IPS-11a (cell line): ENCODE data around the gene NBPF11.
A peak's percentile ranks its signal among the peaks of the same experiment; 100 is the strongest.
"Not testable (repeated sequence)": the region's sequence is repeated elsewhere in the genome, so short reads cannot be mapped to it uniquely, and the experiment has no call there.

Experiments
- H3K4me3 ChIP-seq: one replicate; pipeline ENCODE4 v1.5.1; 2013; ENCODE audit warnings: low read depth, low read length, control low read depth

NBPF11 gene, protein sequence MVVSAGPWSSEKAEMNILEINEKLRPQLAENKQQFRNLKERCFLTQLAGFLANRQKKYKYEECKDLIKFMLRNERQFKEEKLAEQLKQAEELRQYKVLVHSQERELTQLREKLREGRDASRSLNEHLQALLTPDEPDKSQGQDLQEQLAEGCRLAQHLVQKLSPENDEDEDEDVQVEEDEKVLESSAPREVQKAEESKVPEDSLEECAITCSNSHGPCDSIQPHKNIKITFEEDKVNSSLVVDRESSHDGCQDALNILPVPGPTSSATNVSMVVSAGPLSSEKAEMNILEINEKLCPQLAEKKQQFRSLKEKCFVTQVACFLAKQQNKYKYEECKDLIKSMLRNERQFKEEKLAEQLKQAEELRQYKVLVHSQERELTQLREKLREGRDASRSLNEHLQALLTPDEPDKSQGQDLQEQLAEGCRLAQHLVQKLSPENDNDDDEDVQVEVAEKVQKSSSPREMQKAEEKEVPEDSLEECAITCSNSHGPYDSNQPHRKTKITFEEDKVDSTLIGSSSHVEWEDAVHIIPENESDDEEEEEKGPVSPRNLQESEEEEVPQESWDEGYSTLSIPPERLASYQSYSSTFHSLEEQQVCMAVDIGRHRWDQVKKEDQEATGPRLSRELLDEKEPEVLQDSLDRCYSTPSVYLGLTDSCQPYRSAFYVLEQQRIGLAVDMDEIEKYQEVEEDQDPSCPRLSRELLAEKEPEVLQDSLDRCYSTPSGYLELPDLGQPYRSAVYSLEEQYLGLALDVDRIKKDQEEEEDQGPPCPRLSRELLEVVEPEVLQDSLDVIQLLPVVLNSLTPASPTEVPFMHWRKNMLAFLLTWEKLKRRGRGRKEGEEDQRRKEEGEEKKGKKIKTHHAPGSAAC

DNA sequence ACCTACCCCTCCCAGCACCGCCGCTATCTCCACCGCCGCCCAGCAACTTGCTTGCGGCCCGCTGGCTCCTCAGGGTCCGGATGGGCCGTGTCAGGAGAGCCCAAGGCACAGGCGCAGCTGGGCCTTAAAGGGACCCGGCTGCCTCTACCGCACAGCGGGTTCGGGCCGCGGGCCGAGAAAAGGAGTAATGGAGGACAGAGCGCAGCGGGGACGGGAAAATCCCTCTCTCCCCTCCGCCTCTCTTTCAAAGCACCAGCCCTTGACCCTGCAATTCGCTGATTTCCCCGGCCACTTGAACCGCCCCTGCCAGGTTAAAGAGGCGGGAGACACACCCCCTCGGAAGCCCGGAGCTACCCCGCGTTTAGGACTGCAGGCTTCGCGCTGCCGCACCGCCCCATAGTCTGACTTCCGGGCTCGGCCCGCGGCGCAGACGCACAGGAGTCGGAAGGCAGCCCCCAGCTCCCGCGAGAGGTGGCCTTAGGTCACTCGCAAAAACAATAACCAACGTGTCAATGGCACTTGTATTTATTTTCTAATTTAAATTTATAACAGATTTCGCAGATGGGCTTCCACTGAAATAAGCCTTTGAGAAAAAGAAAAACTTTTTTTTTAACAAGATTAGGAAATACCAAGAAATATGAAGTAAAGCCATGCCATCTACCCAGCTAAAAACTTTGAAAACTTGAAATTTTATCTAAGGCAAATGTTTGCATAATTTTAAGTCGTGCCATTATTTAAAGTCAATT lies at the start of gene NBPF11:
NBPF11 (minus strand) TSS at position 371 of the 746 bp plus-strand sequence. CDS start 25,278 bp downstream, outside the sequence.
- peak within 1 kb of the TSS; percentile 51 for H3K4me3 ChIP-seq

DNA sequence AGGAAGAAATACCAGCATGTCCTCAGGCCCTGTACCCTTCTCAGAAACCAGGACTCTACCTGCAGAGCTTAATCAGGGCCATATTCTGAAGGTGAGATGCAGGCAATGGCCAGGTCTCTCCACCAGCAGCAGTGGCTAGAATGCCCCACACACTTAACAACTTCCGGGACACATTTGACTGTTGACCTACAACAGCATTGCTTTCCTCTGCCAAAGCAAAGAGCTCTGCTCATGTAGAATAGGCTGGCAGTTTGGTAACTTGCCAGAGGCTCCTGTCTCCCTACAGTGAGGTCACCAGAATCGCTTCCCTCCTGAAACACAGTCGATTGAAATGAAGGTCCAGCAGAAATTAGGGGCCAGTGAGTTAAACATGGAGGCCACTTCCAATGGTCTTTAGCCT lies 45.3 kb upstream of the NBPF11 start:
- not testable (repeated sequence) for H3K4me3 ChIP-seq

DNA sequence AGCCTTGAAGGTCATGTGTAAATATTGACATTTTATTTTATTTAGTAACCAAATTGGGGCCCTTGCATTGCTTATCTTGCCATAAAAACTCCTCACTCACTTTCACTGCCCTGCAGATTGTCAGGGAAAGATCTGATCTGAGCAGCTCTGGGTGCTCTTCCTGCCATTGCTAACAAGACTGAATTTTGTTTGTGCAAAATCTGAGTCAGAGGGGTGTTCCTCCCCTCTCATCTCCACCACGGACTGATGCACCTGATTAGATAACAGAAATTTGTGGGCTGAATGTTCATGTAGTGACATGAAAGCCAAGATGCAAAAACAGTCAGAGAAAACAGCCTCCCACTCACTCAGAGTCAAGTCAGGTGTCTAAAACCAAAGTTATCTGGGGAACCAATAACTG lies 44.9 kb upstream of the NBPF11 start:
- not testable (repeated sequence) for H3K4me3 ChIP-seq

DNA sequence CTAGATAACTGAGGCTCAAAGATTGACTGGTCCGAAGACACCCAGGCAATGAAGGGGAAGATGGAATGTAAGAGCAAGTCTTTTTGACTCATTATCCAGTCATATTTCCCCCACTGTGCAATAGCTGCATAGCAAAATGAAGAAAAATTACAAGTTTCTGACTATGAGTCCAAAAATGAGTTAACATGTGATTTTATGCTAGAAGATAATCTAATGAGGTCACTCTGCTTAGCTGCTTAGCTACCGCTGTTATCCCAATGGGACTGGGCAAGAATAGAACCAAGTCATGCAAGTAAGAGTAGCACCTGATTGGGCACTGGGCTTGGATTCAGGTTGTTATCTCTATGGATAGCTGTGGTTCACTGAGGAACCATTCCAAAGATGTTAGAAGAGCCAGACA lies 43.0 kb upstream of the NBPF11 start:
- not testable (repeated sequence) for H3K4me3 ChIP-seq

DNA sequence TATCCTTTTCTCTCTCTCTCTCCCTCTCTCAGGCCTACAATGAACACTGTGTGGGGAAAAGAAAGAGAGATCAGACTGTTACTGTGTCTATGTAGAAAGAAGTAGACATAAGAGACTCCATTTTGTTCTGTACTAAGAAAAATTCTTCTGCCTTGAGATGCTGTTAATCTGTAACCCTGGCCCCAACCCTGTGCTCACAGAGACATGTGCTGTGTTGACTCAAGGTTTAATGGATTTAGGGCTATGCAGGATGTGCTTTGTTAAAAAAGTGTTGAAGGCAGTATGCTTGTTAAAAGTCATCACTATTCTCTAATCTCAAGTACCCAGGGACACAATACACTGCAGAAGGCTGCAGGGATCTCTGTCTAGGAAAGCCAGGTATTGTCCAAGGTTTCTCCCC lies 36.7 kb upstream of the NBPF11 start:
- H3K4me3 ChIP-seq = not testable (repeated sequence)

DNA sequence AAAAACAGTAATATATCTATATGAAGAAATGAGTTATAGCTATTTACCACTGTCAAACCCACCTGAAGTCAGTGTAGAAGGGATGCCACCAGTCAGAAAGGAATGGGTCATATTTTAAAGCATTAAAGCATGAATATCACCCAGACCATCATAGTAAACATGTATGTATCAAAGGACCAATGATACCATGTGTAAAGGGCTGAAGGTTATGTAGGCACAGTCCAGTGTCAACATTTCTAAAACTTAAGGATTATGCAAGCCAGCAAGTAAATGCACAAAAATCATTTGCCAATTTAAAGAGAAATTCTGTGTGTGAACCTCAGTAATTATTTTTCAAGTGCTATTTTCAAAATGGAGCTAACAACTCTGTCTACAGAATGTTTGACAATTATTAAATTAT lies 26.6 kb upstream of the NBPF11 start:
- not testable (repeated sequence) for H3K4me3 ChIP-seq

DNA sequence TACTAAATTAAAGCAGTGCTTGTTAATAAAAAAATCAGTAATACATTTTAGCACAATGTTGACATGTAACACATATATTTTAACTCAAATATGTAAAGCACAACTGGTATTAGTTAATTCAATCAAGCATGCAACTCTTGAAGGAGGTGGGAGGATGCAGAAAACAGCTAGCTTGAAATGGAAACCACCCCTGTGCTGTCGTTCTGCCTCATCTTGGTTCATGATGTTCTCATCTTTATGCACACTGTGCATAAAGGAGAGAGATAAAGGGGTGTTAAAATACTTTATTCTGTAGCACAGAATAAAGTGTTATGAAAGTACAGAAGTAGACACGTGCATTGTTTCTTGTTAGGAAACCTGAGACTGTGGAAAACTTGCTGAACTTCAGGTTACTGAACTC lies 23.3 kb upstream of the NBPF11 start:
- not testable (repeated sequence) for H3K4me3 ChIP-seq

DNA sequence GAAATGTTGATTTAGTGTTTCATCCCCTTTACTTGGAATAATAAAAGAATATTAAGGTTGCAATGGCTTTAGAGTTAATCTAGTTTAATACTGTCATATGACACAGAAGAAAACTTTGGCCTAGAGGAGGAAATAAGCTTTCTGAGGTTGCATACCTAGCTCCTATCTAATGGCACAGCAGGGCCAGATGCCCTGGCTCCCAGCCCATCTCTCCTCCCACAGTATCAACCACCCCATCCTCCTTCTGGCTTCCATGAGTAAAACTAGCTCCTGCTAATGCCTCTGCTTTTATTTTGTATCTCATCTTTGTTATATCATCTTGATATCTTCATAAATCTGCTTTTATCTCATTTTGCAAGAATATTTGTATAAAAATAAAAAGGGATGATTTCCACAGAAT lies 19.9 kb upstream of the NBPF11 start:
- not testable (repeated sequence) for H3K4me3 ChIP-seq

DNA sequence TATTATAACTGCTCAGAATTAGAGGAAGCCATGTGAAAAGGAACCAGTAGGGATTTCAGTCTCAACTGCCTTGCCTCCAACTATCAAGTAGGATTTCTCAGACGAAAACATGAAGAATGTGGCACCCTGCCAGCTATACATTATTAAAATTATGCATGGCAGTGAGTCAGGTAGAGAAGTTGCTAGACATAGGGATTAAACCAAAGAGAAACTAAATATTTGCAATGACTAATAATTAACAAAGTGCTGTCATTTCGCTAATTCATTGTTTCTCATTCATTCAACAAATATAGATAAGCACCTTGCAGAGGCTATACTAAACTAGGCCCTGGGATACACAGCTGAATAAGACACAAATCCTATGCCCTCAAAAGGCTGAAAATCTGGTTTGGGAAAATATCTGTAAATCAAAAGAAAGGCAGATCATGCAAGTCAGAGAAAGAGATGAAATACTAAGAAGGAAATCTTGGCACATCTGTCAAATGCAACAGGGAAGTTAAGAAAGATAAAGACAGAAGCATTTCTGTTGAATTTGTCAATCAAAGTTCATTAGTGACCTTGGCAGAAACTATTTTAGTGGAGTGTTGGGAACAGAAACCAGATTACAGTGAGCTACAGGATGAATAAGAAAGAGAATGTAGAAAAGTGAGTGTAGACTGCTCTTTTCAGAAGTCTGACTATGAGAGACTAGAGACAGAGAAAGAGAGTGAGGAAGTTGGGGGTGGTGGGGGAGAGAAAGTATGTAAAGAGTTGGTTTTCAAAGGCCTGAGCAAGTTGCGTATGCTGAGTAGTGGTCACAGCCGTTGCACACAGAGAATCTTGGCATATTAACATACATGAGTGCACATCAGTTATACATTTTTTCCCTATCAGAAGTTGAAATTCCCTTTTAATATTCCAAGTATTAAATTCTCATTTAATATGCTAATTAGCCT lies 14.7 kb upstream of the NBPF11 start:
- H3K4me3 ChIP-seq = no peak overlapping the region

DNA sequence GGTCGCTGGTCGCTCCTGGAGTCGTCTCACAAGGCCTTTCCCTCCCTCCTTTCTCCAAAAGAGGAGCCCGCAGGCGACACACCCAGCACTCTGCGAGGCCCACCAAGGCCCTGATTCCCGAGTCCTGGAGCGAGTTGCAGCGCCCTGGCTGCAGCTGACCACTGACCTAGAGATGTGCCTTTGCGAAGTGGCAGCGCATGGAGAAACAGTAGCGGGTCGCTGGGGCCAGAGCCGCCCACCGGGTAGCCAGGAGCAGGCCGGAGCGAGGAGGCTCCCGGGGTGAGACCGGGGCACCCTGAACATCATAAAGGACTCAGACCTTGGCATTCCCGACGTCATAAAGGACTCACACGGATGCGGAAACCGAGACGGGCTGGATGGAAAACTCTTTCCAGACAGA lies 10.3 kb upstream of the NBPF11 start:
- no peak overlapping the region for H3K4me3 ChIP-seq

DNA sequence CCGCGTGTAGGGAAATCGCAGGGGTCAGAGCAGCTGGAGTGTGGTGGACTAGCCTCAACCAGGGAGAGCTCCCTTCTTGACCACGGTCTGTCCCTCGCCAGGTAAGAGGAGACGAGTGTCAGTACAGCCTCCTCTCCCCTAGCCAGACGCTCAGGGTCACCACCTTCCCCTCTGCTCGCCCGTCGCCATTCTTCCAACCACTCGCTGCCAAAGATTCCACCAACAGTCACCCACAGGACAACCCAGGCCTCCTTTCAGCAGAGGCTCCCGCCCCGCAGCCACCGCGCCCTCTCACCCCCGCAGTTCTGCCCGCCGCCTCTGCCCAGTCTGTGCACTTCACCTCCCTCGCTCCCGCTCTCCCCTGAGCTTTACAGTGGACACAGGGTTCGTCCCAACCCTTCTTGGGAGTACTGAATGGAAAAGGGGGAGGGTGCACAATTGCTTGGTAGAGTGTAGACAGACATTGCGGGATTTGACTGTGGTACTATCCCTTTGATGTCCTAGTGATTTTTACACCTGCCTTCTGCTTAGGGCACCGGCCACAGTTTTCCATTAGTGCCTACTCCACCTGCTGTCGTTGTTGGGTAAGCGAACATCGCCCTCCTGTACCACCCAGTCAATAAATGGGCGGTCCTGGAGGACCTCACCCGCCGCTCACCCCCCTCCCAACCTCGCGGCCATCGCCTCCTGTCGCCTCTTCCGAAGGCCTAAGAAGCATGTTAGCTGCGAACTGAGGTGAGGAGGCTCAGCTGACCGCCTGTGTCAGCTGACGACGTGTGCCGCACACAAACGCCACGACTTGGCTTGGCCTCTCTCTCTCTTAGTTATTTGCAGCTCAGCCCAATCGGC lies 9.2 kb upstream of the NBPF11 start:
- no peak overlapping the region for H3K4me3 ChIP-seq

DNA sequence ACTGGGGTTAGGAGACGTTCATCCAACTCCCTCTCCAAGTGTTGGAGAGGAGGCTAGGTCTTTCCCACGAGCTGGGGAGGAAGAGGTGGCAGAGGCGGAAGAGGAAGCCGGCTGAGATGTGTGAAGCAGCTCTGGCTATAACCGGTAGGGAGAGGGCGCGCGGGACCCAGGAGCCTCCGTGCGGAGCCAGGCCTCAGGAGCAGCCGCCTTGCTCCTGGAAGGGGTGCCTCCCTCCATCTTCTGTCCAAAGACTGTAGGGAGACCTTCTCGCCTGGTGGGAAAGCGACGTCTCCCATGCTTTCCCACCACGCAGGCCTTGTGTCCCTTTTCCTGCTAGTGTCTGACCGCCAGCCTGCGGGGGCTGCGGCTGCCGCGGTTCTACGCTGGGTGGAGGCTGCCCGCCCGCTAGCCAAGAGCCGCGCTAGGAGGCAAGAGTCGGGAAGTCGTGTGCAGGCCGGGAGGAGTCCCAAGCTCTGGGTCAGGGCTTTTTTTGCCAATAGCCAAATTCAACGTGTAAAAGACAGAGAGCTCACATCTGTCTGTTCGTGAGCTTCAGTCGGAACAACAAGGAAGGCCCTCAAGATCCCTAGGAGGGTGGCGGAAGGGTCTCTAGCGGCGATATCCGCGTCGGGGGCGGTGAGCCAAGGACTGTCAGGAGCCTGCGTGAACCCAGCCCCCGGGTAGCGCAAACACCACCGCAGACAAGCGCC lies 8.4 kb upstream of the NBPF11 start:
- H3K4me3 ChIP-seq = no peak overlapping the region

DNA sequence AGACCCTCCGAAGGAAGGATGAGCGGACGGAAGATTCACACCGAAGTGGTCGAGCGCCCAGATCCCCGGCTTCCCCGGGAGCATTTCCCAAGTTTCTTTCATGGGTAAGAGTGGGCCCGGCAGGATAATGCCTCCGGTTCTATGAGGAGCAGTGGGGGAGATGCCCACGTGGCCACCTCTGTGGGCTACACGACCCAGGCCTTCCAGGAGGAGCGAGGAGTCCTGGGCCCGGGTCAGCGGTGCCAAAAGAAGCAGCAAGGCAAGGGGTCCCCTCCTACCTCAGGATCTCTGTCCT lies 7.9 kb upstream of the NBPF11 start:
- no peak overlapping the region for H3K4me3 ChIP-seq

DNA sequence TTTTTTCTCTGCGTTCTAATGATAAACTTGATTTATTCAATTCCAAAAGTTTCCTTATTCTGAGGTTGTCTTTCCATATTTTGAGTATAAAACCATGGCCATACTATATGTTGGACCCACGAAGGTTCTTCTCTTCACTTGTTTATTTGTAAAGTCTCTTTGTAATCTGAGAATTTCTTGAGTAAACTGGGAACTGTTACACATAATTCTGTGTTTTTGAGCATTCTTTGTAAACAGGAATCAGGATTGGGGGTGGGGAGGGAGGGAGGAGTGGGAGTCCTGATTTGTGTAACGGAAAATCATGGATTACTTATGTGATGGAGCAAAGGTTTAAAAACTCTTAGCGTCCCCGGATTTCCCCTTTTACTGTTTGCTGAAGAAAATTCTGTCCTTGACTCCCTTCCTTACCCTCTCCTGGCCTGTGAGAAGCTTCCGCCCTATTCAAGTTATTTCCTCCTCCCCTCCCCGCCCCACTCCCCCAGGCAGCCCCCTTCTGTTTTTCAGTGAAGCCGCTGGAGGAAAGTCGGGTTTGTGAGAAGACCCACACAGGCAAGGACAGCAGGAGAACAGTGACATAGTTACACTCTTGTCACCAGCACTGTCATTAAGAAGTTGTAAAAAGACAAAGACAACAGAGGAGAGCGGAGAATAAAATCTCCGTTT lies 6.4 kb upstream of the NBPF11 start:
- no peak overlapping the region for H3K4me3 ChIP-seq

DNA sequence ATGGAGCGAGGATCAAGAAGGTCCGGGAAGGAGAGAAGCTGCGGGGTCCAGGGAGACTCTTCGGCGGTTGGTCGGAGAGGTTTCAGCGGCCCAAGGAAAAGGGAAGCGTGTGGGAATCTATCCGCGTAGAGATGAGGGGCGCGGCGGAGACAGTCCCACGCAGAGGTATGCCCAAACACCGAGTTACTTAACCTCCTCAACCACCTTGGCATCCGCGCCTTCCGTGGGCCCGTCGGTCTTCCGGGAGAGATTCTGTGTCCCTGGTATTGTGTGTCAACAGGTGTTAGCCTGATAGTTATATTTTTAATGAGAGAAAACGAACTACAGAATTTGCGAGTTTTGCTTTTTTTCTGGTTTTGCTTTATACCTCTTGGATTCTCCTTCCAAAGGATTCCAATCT lies 5.7 kb upstream of the NBPF11 start:
- not testable (repeated sequence) for H3K4me3 ChIP-seq

DNA sequence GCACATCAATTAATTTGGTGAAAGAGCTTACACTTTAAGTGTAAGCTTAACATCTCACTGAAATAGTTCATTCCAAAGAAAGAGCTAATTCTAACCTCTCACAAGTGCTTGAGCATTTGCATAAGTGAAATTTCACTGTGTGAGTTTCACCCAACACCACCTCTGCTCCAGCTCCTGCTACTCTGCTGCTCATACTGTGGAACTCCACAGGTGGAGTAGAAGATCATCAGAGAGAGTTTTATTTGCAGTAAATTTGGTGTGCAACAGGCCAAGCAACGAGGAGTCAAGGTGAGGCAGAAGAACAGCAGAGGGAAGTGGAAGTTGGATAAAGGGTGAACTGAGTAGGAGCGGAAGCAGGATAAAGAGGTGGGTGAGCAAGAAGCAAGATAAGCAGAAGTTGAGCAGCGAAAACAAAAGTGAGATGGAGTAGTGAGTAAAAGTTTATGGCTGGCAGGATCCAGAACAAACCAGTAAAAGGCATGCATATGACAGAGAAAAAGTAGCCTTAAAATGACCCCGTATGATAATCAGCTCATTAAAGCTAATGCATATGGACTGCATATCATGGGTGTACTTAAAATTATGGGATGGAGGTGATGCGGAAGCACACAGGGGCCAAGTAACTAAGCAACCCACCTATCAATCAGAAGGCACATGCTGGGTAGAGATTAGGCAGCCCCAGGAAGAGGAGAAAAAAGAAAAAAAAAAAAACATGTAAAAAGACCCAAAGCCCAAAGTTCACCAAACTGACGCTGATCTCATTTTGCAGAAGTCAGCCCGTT lies 3.6 kb upstream of the NBPF11 start:
- H3K4me3 ChIP-seq = not testable (repeated sequence)

DNA sequence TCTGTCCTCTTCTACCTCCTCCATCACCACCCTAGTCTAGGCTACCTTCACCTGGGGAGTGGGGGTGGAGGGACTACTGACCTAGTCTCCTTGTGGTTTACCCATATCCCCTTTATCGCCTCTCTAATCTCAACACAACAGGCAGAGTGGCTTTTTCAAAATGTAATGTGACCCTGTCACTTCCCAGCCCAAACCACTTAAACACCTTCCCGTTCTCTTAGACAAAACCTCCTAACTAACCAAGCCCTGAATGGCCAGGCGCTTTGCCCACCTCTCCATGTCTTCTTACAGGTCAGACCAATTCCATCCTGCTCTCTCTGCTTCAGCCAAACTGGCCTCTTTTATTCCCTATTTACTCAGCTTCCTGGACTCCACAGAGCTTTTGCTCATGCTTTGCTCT lies 714 bp upstream of the NBPF11 start:
- H3K4me3 ChIP-seq = not testable (repeated sequence)

DNA sequence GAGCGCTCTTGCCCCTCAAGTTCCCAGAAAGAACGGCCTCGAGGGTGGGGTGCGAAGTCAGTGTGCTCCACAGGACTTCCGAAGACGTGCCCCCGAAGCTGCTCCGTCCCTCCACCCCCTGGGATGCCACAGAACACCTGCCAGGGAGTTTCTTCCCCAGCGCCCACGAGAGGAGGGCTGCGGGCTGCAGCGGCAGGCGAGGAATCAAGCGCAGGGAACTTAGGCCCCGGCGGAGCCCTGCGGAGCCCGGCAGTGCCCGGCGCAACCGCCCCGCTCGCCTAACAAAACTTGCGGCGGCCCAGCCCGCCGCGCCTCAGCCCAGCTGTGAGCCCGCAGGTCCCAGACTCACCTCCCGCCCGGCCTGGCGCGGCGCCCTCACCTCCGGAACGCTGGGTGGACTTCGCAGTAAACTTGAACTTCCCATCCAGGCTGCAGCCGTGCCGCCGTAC lies 686 bp downstream of the NBPF11 start:
- peak overlapping the region; percentile 51 for H3K4me3 ChIP-seq
